GM19463 (cell line): ENCODE results near the gene EEA1.
"Not testable (repeated sequence)": the region's sequence is repeated elsewhere in the genome, so short reads cannot be mapped to it uniquely, and the experiment has no call there.

Experiments
- ATAC-seq: cut with Tn5 transposase; IDR thresholded peaks from one replicate; pipeline ENCODE4 v1.9.1; 2021; ENCODE audit warnings: mild to moderate bottlenecking, moderate library complexity; ENCODE audit not compliant: unreplicated experiment

Gene EEA1

GRCh38 chr12:92756898-92757596 is 172.0 kb downstream of the EEA1 start:
- no peak for ATAC-seq

GRCh38 chr12:92753976-92754885 is 174.9 kb downstream of the EEA1 start:
- no peak for ATAC-seq

- not testable (repeated sequence) for ATAC-seq
These were observed 179.4 kb downstream of the EEA1 start for GRCh38 chr12:92749691-92750090.

GRCh38 chr12:92747151-92747550 is 181.9 kb downstream of the EEA1 start:
- ATAC-seq = no peak

- ATAC-seq = no peak
These were observed 183.1 kb downstream of the EEA1 start for GRCh38 chr12:92745856-92746550.

GRCh38 chr12:92743026-92743425 is 186.1 kb downstream of the EEA1 start:
- ATAC-seq = no peak

GRCh38 chr12:92740411-92740810 is 188.7 kb downstream of the EEA1 start:
- ATAC-seq = no peak

GRCh38 chr12:92739113-92739512 is 190.0 kb downstream of the EEA1 start:
- ATAC-seq = no peak

GRCh38 chr12:92737855-92738850 is 190.9 kb downstream of the EEA1 start:
- no peak for ATAC-seq

GRCh38 chr12:92736605-92737004 is 192.5 kb downstream of the EEA1 start:
- no peak for ATAC-seq

- ATAC-seq = no peak
These were observed 193.9 kb downstream of the EEA1 start for GRCh38 chr12:92735131-92735721.

GRCh38 chr12:92733661-92734060 is 195.4 kb downstream of the EEA1 start:
- no peak for ATAC-seq

- ATAC-seq = no peak
These were observed 195.9 kb downstream of the EEA1 start for GRCh38 chr12:92733181-92733580.

GRCh38 chr12:92732716-92733115 is 196.4 kb downstream of the EEA1 start:
- ATAC-seq = no peak

- no peak for ATAC-seq
These were observed 196.9 kb downstream of the EEA1 start for GRCh38 chr12:92732216-92732615.

GRCh38 chr12:92730758-92731157 is 198.3 kb downstream of the EEA1 start:
- no peak for ATAC-seq

- no peak for ATAC-seq
These were observed 199.3 kb downstream of the EEA1 start for GRCh38 chr12:92729773-92730305.

GRCh38 chr12:92726850-92727249 is 202.2 kb downstream of the EEA1 start:
- ATAC-seq = no peak

GRCh38 chr12:92722897-92723296 is 206.2 kb downstream of the EEA1 start:
- no peak for ATAC-seq

GRCh38 chr12:92721656-92722055 is 207.4 kb downstream of the EEA1 start:
- no peak for ATAC-seq
